ENCODE data around the gene TANC1.

- TF ChIP-seq POLR2A (IDR thresholded peaks at IDR 0.05) (no peak), CTCF (IDR thresholded peaks at IDR 0.05) (no peak)
Observed at GRCh38 chr2:159133797-159134196, 165.4 kb downstream of the TANC1 start.
